HCT116 (cell line): ENCODE results near the gene HIPK2.

Experiments used
- EZH2phosphoT487 ChIP-seq: fragments of 200-600 bp; IDR thresholded peaks from 2 replicates; pipeline ENCODE4 v1.6.1; 2018; ENCODE audit warnings: antibody characterized with exemption, borderline replicate concordance
- FOSL1 ChIP-seq: IDR thresholded peaks from 2 replicates; pipeline ENCODE4 v1.6.1; 2012; ENCODE audit warnings: low read depth
- POLR2AphosphoS5 ChIP-seq: IDR thresholded peaks from 2 replicates; pipeline ENCODE4 v1.6.1; 2011; ENCODE audit warnings: mild to moderate bottlenecking, low read depth, low read length, moderate library complexity
- TF ChIP-seq, protein P1 (sequence below), 3 experiments: fragments of 200-600 bp in 1 of 3; sonication (generic) in 1 of 3; IDR thresholded peaks in 2 of 3; conservative IDR thresholded peaks in 1 of 3; 2 replicates each; pipeline ENCODE4 v1.5.1; 2012 to 2017; ENCODE audit warnings: low read depth in 2 of 3, low read length in 2 of 3, antibody characterized with exemption in 1 of 3, borderline replicate concordance in 1 of 3, control low read depth in 1 of 3, mild to moderate bottlenecking in 1 of 3, mixed read lengths in 1 of 3, mixed run types in 1 of 3, moderate library complexity in 1 of 3; ENCODE audit not compliant: insufficient read depth in 1 of 3

DNA sequence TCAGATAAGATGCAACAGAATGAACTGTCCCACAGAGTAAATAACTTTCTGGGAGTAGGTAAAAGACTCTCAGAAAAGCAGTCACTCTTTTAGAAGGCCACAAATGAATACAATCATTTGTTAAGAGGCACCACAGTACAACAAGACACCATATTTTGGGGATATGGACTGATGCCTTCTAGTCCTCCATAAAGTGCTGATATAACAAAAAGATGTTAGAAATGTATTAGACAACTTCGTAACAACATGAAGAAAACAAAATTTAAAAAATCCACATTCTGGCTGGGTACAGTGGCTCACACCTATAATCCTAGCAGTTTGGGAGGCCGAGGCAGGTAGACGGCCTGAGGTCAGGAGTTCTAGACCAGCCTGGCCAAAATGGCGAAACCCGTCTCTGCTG lies 111.3 kb downstream of the HIPK2 start:
- TF ChIP-seq EZH2phosphoT487, result no peak
- TF ChIP-seq, protein P1, sequence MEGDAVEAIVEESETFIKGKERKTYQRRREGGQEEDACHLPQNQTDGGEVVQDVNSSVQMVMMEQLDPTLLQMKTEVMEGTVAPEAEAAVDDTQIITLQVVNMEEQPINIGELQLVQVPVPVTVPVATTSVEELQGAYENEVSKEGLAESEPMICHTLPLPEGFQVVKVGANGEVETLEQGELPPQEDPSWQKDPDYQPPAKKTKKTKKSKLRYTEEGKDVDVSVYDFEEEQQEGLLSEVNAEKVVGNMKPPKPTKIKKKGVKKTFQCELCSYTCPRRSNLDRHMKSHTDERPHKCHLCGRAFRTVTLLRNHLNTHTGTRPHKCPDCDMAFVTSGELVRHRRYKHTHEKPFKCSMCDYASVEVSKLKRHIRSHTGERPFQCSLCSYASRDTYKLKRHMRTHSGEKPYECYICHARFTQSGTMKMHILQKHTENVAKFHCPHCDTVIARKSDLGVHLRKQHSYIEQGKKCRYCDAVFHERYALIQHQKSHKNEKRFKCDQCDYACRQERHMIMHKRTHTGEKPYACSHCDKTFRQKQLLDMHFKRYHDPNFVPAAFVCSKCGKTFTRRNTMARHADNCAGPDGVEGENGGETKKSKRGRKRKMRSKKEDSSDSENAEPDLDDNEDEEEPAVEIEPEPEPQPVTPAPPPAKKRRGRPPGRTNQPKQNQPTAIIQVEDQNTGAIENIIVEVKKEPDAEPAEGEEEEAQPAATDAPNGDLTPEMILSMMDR (IDR thresholded peaks at IDR 0.05 in 2 of 3, conservative IDR thresholded peaks at IDR 0.05 in 1 of 3; ENCODE audit: borderline replicate concordance in 1 of 3, insufficient read depth in 1 of 3, low read depth in 2 of 3, low read length in 2 of 3), result no peak
- TF ChIP-seq POLR2AphosphoS5, result no peak
- TF ChIP-seq FOSL1, result no peak
